Measurements from ENCODE around the gene CORO2A. TPM values are rescaled to one million over a fixed set of nuclear protein-coding genes. Genes with fewer than 3 reads are reported as not detected.

Gene CORO2A
- total RNA-seq, 1 donor from 2014 or later: 1.4 TPM

DNA sequence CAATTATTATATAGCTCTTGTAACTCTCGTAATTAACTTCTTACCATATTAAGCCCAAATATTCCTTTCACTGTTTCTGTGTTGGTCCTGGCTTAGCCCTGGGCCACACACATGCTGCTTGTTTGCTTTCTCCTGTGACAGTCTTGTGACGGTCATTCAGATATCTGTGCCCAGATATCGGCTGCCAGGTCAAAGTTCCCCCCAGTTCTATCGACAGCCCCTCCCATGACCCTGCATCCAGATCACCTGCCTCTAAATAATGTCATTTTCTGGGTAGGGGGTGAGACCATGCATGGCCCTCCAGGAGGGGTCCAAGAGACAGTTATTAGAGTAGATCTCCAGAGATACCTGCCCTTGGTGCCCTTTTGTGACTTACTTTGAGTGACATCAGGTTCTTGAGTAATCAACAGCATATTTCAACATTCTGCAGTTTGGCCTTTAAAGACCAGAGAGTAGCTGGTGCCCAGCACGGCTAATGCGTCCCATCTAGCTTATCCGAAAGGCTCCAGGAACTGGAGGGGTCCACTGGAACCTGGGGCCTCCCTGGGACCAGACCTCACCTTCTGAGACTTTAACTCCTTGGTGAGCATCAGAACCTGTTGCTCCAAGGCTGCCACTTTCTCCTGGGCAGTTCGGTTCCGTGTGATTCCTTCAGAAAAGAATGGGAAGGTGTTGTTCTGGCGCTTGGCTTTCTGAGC, 36.1 kb upstream of the CORO2A start:
- Mint-ChIP-seq H3K36me3 (ENCODE audit: low read depth) (peaks cover 2% of the 10 kb centered on the region), H3K4me3 (no peak overlapping the region), H3K27ac (no peak overlapping the region), H3K4me1 (no peaks in the 10 kb centered on the region), H3K27me3 (no peaks in the 10 kb centered on the region), H3K9me3 (no peaks in the 10 kb centered on the region)
- no peak for DNase-seq
- intact Hi-C loops (cut with micrococcal nuclease): no loop called here

DNA sequence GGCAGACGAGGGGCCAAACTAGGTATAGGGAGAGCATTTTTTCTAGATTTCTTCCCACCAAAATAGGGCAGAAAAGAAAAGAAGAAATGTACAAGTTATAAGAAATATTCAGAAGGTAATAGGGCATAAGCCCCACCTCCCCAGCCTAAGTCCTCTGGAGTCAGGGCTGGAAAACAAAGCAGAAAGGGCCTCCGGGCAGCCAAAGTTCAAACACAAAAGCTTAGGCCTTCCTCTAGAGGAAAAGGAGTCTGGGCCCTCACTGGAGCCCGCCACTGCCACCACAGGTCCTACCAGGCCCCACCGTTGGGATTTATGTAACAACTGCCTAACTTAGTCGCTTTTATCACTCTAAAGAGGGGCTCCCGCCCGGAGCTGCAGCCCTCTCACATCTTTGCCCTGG, 35.4 kb upstream of the CORO2A start:
- H3K4me3 Mint-ChIP-seq: no peak overlapping the region
- H3K36me3 Mint-ChIP-seq (ENCODE audit: low read depth): peaks cover 2% of the 10 kb centered on the region
- H3K27ac Mint-ChIP-seq: no peak overlapping the region
- H3K27me3 Mint-ChIP-seq: no peaks in the 10 kb centered on the region
- DNase-seq: no peak
- intact Hi-C loops (cut with micrococcal nuclease): no loop called here
- H3K4me1 Mint-ChIP-seq: peaks cover 4% of the 10 kb centered on the region
- H3K9me3 Mint-ChIP-seq: no peaks in the 10 kb centered on the region

DNA sequence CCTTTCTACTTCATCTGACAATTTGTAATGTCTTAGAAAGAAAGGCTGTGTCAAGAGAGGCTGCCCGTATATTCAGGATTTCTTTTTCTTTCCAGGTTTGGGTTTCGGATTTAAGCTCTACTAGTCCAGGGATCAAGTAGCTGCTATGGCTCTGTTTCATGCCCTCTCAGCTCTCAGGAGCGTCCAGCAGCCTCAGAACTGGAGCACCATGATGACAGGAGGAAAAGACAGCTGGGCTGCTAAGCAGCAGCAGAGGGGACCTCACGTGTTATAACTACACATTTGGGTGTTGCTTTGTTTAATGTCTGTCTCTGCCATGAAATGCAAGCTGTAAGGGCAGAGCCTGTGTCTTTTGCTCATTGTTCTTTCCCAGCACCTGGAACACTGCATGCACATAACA, 34.5 kb upstream of the CORO2A start:
- intact Hi-C loops (cut with micrococcal nuclease): no loop called here
- DNase-seq: no peak
- H3K27ac Mint-ChIP-seq: no peak overlapping the region
- H3K4me1 Mint-ChIP-seq: peaks cover 4% of the 10 kb centered on the region
- H3K27me3 Mint-ChIP-seq: no peaks in the 10 kb centered on the region
- H3K9me3 Mint-ChIP-seq: no peaks in the 10 kb centered on the region
- peaks cover 2% of the 10 kb centered on the region for H3K36me3 Mint-ChIP-seq (ENCODE audit: low read depth)
- no peak overlapping the region for H3K4me3 Mint-ChIP-seq

DNA sequence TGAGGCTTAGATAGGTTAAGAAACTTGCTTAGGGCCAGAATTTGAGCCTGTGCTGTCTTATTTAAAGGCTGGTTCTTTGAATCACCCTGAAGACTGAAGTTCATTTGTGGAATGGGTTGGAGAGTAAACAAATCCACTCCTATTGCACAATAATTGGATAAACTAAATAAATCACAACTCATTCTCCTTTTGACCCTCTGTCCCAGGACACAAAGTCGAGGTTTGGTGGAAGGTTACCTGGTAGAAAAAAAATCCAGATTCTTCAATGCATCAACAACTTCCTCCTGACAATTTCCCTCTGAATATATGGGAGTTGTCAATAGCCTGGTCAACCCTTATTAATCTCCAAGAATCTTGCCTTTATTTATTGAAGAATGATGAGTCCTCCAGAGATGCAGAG, 34.1 kb upstream of the CORO2A start:
- no peak overlapping the region for H3K27ac Mint-ChIP-seq
- no peak overlapping the region for H3K4me3 Mint-ChIP-seq
- H3K36me3 Mint-ChIP-seq (ENCODE audit: low read depth): peaks cover 4% of the 10 kb centered on the region
- H3K4me1 Mint-ChIP-seq: peaks cover 4% of the 10 kb centered on the region
- H3K27me3 Mint-ChIP-seq: no peaks in the 10 kb centered on the region
- no peak for DNase-seq
- intact Hi-C loops (cut with micrococcal nuclease): no loop called here
- H3K9me3 Mint-ChIP-seq: no peaks in the 10 kb centered on the region

DNA sequence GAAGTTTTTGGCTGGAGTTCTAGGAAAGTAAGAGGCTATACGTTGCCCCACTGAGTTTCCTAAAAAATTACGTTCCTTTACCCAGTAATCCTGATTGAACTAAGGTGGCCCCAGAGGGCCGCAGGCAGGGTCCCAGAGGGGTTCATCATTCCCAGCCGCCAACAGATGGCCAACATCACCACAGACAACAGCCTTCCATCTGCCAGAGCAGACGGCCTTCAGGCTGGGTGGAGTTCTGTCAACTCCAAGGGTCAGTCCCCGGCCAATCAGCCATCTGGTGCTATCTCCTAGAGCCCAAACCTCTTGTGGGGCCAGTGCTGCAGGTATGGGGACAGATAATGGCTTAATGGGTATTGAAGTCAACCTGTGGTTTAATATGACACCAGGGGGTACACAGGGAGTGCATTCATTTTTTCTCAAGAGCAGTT, 32.6 kb upstream of the CORO2A start:
- Mint-ChIP-seq H3K36me3 (ENCODE audit: low read depth) (peaks cover 2% of the 10 kb centered on the region), H3K9me3 (no peaks in the 10 kb centered on the region), H3K4me3 (no peak overlapping the region), H3K27me3 (no peaks in the 10 kb centered on the region), H3K4me1 (peaks cover 4% of the 10 kb centered on the region), H3K27ac (no peak overlapping the region)
- no peak for DNase-seq
- intact Hi-C loops (cut with micrococcal nuclease): no loop called here

DNA sequence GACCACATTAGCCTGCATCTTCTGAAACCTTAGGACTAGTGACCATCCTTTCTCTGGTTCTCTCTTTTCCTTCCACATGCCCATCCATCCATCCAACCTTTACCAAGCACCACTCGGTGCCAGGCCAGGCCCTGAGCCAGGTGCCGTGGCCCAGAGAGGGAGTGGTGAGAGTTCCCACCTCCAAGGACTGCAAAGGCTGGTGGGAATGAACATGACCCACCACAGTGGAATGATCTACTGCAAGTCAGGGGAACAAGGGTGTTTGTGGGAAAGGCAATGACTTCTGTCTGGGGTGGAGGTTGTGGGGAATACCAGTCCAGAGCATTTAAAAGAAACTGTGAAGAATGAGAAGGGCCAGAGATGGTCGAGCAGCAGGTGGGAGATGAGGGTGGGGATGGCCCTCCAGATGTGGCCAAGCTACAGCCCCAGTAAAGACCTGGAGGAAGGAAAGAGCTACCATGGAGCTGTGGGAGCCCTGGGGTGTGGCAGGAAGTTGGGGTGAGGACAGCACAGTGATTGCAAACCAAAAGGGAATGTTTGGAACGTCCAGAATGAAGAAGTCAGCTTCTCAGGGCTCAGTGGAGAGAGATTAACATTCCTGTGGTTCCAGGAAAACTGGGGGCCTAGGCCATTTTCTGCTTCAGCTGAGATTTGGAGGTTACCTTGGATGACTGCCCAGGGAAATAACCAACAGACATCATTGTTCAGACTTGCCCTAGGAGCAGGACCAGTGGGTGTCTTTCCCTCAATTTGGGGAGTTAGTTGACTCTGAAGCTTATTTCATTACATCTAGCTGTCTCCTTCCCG, 30.7 kb upstream of the CORO2A start:
- no peak for DNase-seq
- no peak overlapping the region for H3K4me3 Mint-ChIP-seq
- H3K27me3 Mint-ChIP-seq: no peaks in the 10 kb centered on the region
- H3K27ac Mint-ChIP-seq: no peak overlapping the region
- intact Hi-C loops (cut with micrococcal nuclease): no loop called here
- peaks cover 4% of the 10 kb centered on the region for H3K4me1 Mint-ChIP-seq
- peaks cover 2% of the 10 kb centered on the region for H3K36me3 Mint-ChIP-seq (ENCODE audit: low read depth)
- H3K9me3 Mint-ChIP-seq: no peaks in the 10 kb centered on the region

DNA sequence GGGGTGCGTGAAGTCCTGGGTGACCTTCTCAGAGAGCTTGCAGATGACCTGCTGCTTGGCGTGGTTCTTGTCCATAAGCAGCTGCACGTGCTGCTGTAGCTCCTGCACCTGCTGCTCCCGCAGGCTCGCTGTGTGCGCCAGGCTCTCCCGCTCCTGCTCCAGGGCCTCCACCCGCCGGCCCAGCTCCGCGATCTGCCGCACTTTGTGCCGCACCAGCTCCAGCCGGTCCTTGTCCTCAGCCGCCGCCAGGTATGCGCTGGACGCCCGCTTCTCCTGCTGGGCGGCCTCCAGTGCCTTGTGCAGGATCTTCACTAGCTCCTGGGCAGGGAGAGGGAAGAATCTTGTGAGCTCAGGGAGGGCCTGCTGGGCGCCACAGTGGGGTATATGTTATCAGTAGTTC, 28.5 kb upstream of the CORO2A start:
- DNase-seq: no peak
- Mint-ChIP-seq H3K27me3 (no peaks in the 10 kb centered on the region), H3K36me3 (ENCODE audit: low read depth) (peaks cover 2% of the 10 kb centered on the region), H3K4me1 (peaks cover 4% of the 10 kb centered on the region), H3K27ac (no peak overlapping the region), H3K4me3 (no peak overlapping the region), H3K9me3 (no peaks in the 10 kb centered on the region)
- intact Hi-C loops (cut with micrococcal nuclease): no loop called here

DNA sequence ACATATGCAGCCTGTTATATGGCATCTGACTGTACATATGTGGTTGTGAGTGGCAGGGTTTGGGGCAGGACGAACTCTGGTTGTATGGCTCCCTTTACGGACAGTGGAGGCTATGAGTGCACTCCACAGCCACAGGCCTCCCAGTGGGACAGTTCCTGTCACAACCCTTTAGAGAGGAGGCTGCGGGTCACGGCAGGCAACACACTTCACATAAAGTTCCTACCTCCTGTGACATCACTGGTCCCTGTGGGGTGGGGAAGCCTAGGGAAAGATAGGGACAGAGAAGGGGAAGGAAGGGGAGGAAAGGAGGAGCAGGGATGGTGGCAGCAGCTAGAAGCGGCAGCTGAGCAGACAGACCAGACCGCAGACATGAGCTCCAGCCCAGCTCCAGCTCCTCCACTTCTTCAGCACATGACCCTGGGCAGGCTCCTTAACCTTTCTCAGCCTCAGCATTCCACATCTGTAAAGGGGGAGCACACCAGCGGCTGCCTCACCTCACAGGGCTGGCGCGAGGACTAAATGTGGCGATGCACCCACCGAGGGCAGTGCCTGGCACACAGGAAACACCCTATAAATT, 27.4 kb upstream of the CORO2A start:
- Mint-ChIP-seq H3K27me3 (no peaks in the 10 kb centered on the region), H3K9me3 (no peaks in the 10 kb centered on the region), H3K4me3 (no peak overlapping the region), H3K27ac (no peak overlapping the region), H3K36me3 (ENCODE audit: low read depth) (peaks cover 2% of the 10 kb centered on the region), H3K4me1 (peaks cover 4% of the 10 kb centered on the region)
- no peak for DNase-seq
- intact Hi-C loops (cut with micrococcal nuclease): no loop called here

DNA sequence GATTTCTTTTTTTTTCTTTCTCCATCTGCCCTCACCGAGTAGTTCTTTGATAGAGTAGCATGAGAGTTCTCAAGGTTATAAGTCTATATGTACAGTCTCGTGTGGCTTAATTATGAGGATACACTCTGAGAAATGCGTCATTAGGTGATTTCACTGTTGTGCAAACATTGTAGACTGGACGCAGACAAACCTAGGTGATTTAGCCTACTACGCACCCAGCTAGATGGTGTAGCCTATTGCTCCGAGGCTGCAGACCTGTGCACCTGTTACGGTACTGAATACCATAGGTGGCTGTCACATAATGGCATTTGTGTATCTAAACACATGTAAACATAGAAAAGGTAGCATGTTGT, 26.9 kb upstream of the CORO2A start:
- H3K27me3 Mint-ChIP-seq: no peaks in the 10 kb centered on the region
- H3K27ac Mint-ChIP-seq: no peak overlapping the region
- peaks cover 2% of the 10 kb centered on the region for H3K36me3 Mint-ChIP-seq (ENCODE audit: low read depth)
- DNase-seq: no peak
- H3K4me1 Mint-ChIP-seq: peaks cover 4% of the 10 kb centered on the region
- intact Hi-C loops (cut with micrococcal nuclease): no loop called here
- no peaks in the 10 kb centered on the region for H3K9me3 Mint-ChIP-seq
- no peak overlapping the region for H3K4me3 Mint-ChIP-seq

DNA sequence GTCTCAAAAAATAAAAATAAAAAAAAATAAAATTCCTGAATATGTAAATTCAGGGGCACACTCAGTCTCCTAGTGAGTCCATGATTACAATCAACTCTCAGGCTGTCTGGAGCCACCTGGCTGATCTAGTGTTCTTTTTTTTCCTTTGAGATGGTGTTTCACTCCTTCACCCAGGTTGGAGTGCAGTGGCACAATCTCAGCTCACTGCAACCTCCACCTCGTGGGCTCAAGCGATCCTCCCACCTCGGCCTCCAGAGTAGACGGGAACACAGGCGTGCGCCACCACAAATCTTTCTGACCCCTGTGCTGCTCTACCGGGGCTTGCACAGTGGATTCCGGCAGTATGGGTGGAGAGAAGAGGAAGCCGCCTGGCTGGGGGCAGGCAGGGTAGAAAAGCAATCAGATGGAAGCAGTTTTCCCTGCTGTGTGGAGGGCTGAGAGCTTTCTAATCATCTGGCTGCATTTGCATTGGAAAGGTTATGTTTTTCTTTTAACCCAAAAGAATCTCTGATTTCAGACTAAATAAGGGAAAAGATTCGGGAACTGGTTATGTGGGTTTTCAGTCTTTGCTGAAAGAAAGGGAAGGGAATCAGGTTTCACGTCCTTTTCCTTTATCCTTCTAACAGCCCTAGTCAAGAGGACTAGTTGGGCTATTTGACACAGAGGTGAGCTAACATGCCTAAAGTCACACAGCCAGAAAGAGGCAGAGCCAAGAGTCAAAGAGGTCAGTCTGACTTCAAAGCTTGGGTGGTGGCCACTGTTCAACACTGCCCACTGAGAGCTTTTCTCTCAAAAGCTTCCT, 26.3 kb upstream of the CORO2A start:
- H3K9me3 Mint-ChIP-seq: no peaks in the 10 kb centered on the region
- H3K4me1 Mint-ChIP-seq: peaks cover 4% of the 10 kb centered on the region
- H3K4me3 Mint-ChIP-seq: no peak overlapping the region
- intact Hi-C loops (cut with micrococcal nuclease): no loop called here
- peaks cover 2% of the 10 kb centered on the region for H3K36me3 Mint-ChIP-seq (ENCODE audit: low read depth)
- no peak overlapping the region for H3K27ac Mint-ChIP-seq
- DNase-seq: no peak
- no peaks in the 10 kb centered on the region for H3K27me3 Mint-ChIP-seq

DNA sequence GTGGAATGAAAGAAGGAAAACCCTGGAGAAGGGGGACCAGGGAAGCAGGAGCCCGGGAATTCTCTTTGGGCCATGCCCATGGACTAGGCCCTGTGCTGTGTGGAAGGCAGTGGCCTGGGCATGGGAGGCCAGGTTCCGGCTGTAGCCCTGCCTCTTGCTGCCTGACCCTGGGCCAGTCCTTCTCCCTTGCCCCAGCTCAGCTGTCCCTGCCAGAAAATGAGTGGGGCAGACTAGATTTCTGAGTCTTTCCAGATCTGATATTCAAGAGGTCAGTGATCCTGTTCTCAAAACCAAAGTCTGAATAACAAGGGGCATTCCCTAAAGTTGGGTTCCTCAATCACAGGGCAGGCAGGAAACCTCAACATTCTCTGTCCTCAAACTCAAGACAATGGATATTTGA, 24.8 kb upstream of the CORO2A start:
- Mint-ChIP-seq H3K27ac (no peak overlapping the region), H3K9me3 (no peaks in the 10 kb centered on the region), H3K4me3 (no peak overlapping the region), H3K4me1 (no peaks in the 10 kb centered on the region), H3K36me3 (ENCODE audit: low read depth) (peaks cover 2% of the 10 kb centered on the region), H3K27me3 (no peaks in the 10 kb centered on the region)
- intact Hi-C loops (cut with micrococcal nuclease): no loop called here
- no peak for DNase-seq

DNA sequence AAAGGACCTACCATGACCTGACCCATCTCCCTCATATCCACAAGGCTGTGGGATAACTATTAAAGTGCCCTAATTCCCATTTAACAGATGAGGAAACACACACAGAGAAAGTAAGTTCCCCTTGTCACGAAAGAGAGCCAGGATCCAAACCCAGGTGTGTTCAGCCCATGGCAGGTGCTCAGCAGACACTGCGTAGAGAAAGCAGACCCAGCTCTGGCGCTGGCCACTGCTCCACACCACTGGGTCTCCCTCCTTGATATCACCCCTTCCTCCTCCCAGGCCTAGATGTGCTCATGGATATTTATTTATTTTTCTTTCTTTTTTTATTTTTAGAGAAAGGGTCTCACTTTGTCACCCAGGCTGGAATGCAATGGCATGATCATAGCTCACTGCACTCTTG, 24.0 kb upstream of the CORO2A start:
- H3K27me3 Mint-ChIP-seq: no peaks in the 10 kb centered on the region
- H3K4me1 Mint-ChIP-seq: no peaks in the 10 kb centered on the region
- intact Hi-C loops (cut with micrococcal nuclease): no loop called here
- no peak overlapping the region for H3K27ac Mint-ChIP-seq
- no peak for DNase-seq
- no peak overlapping the region for H3K4me3 Mint-ChIP-seq
- H3K36me3 Mint-ChIP-seq (ENCODE audit: low read depth): no peaks in the 10 kb centered on the region
- H3K9me3 Mint-ChIP-seq: no peaks in the 10 kb centered on the region

DNA sequence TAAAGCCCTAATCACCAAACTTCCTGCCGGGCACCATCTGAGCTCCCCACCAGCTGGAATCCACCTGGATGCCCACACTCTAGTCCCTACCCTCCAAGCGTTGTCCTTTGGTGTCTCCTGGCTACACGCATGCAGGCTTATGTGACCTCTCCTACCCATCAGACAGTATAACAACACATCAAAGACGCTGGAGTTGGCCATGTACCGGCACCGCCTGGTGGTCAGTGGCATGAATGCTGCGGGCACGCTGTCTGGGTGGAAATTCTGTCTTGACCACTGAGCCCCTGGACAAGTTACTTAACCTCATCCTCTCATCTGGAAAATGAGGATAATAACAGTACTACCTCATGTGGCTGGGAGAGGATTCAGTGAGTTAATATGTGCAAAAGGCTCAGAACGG, 23.4 kb upstream of the CORO2A start:
- Mint-ChIP-seq H3K27ac (no peak overlapping the region), H3K9me3 (no peaks in the 10 kb centered on the region), H3K27me3 (no peaks in the 10 kb centered on the region), H3K4me1 (no peaks in the 10 kb centered on the region), H3K36me3 (ENCODE audit: low read depth) (no peaks in the 10 kb centered on the region), H3K4me3 (no peak overlapping the region)
- intact Hi-C loops (cut with micrococcal nuclease): no loop called here
- DNase-seq: no peak

DNA sequence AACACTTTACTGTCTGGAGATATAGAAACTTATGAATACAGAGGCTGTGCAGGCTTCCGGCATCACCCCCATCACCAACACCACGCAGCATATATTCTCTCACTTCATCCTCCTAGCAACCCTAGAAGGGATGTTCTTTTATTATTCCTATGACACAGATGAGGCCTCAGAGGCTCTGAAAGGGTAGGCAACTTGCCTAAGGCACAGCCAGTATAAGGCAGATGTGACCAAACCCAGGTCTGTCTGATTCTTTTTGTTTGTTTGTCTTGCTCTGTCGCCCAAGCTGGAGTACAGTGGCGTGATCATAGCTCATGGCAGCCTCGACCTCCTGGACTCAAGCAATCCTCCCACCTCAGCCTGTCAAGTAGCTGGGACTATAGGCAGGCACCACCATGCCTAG, 22.8 kb upstream of the CORO2A start:
- Mint-ChIP-seq H3K4me3 (no peak overlapping the region), H3K4me1 (no peaks in the 10 kb centered on the region), H3K36me3 (ENCODE audit: low read depth) (no peaks in the 10 kb centered on the region), H3K27me3 (no peaks in the 10 kb centered on the region), H3K27ac (no peak overlapping the region), H3K9me3 (no peaks in the 10 kb centered on the region)
- no peak for DNase-seq
- intact Hi-C loops (cut with micrococcal nuclease): no loop called here

Measured in activated CD4-positive, alpha-beta T cell treated with anti-CD3 and anti-CD28 coated beads, Interleukin-2, amount 10 ng/mL, durations not matched to agents 24 days and 14 days (primary cell).